Nephron (organoid): ENCODE measurements around the gene KCNJ9.

Experiments
- H3K27ac Mint-ChIP-seq, 3 experiments: 2 replicates each; pipeline ENCODE4 v1.8.0; 2020; ENCODE audit warnings: mixed read lengths in 3 of 3, mild to moderate bottlenecking in 2 of 3, moderate library complexity in 1 of 3
- H3K27me3 Mint-ChIP-seq: 2 replicates; pipeline ENCODE4 v1.8.0; 2021; ENCODE audit warnings: low read depth, mild to moderate bottlenecking, moderate library complexity, mixed read lengths
- H3K36me3 Mint-ChIP-seq: 2 replicates; pipeline ENCODE4 v1.8.0; 2020; ENCODE audit warnings: low read depth, mixed read lengths
- H3K4me1 Mint-ChIP-seq: 2 replicates; pipeline ENCODE4 v1.8.0; 2020; ENCODE audit warnings: mixed read lengths
- H3K4me3 Mint-ChIP-seq, 3 experiments: 2 replicates each; pipeline ENCODE4 v1.8.0; 2020; ENCODE audit warnings: mild to moderate bottlenecking in 3 of 3, mixed read lengths in 3 of 3, moderate library complexity in 2 of 3
- H3K9me3 Mint-ChIP-seq: 2 replicates; pipeline ENCODE4 v1.8.0; 2020; ENCODE audit warnings: mixed read lengths
- CTCF ChIP-seq, 3 experiments: fragments of 200-600 bp; sonication (generic); IDR thresholded peaks; one replicate each; pipeline ENCODE4 v1.5.0; 2021; ENCODE audit warnings: antibody characterized with exemption in 3 of 3; ENCODE audit not compliant: unreplicated experiment in 3 of 3

The KCNJ9 gene

GRCh38 chr1:160085686-160086455 lies 4.5 kb downstream of the KCNJ9 start:
- no peaks in the 10 kb centered on the region for H3K9me3 Mint-ChIP-seq

GRCh38 chr1:160086456-160086892 lies 5.1 kb downstream of the KCNJ9 start:
- Mint-ChIP-seq H3K27me3 (peaks cover 53% of the 10 kb centered on the region), H3K27ac (no peak overlapping the region), H3K36me3 (no peaks in the 10 kb centered on the region), H3K4me3 (no peak overlapping the region), H3K9me3 (no peaks in the 10 kb centered on the region), H3K4me1 (no peaks in the 10 kb centered on the region)
- no peak for TF ChIP-seq CTCF (IDR thresholded peaks at IDR 0.05; ENCODE audit: unreplicated experiment in 3 of 3)

More at GRCh38 chr1:160085686-160086455, 4.5 kb downstream of the KCNJ9 start:
- Mint-ChIP-seq H3K27ac (no peak overlapping the region), H3K4me1 (no peaks in the 10 kb centered on the region), H3K36me3 (no peaks in the 10 kb centered on the region), H3K4me3 (no peak overlapping the region), H3K27me3 (peaks cover 59% of the 10 kb centered on the region)
- peak; percentile 74 to 83 (median 78) for TF ChIP-seq CTCF (IDR thresholded peaks at IDR 0.05; ENCODE audit: unreplicated experiment in 3 of 3)

GRCh38 chr1:160087118-160087662 lies 5.9 kb downstream of the KCNJ9 start:
- H3K4me3 Mint-ChIP-seq, result no peak overlapping the region
- H3K9me3 Mint-ChIP-seq, result no peaks in the 10 kb centered on the region
- H3K27me3 Mint-ChIP-seq, result peaks cover 46% of the 10 kb centered on the region
- peaks cover 4% of the 10 kb centered on the region for H3K36me3 Mint-ChIP-seq
- no peak for TF ChIP-seq CTCF (IDR thresholded peaks at IDR 0.05; ENCODE audit: unreplicated experiment in 3 of 3)
- no peaks in the 10 kb centered on the region for H3K4me1 Mint-ChIP-seq
- H3K27ac Mint-ChIP-seq, result no peak overlapping the region

- Mint-ChIP-seq H3K36me3 (peaks cover 4% of the 10 kb centered on the region), H3K9me3 (no peaks in the 10 kb centered on the region), H3K27ac (no peak overlapping the region), H3K4me1 (no peaks in the 10 kb centered on the region), H3K4me3 (no peak overlapping the region), H3K27me3 (peaks cover 20% of the 10 kb centered on the region)
- TF ChIP-seq CTCF (IDR thresholded peaks at IDR 0.05; ENCODE audit: unreplicated experiment in 3 of 3), result no peak
Measured at GRCh38 chr1:160089883-160090282, 8.5 kb downstream of the KCNJ9 start.

GRCh38 chr1:160090760-160091159 lies 9.4 kb downstream of the KCNJ9 start:
- Mint-ChIP-seq H3K9me3 (no peaks in the 10 kb centered on the region), H3K36me3 (peaks cover 4% of the 10 kb centered on the region), H3K4me3 (no peak overlapping the region), H3K27ac (no peak overlapping the region), H3K4me1 (peaks cover 1% of the 10 kb centered on the region), H3K27me3 (peaks cover 12% of the 10 kb centered on the region)
- no peak for TF ChIP-seq CTCF (IDR thresholded peaks at IDR 0.05; ENCODE audit: unreplicated experiment in 3 of 3)
